OCI-LY3 (cell line): ENCODE data around the gene GCM1.

Source experiments
- EZH2phosphoT487 ChIP-seq: fragments of 200-600 bp; shearing (Covaris generic); IDR thresholded peaks from 2 replicates; pipeline ENCODE4 v1.6.1; 2018; ENCODE audit warnings: antibody characterized with exemption, mixed run types, low read depth
- TF ChIP-seq, protein P1 (sequence below): fragments of 200-600, 300-600 bp; sonication (generic); IDR thresholded peaks from 2 replicates; pipeline ENCODE4 v1.5.1; 2014; ENCODE audit warnings: antibody characterized with exemption, low read length, low read depth

DNA sequence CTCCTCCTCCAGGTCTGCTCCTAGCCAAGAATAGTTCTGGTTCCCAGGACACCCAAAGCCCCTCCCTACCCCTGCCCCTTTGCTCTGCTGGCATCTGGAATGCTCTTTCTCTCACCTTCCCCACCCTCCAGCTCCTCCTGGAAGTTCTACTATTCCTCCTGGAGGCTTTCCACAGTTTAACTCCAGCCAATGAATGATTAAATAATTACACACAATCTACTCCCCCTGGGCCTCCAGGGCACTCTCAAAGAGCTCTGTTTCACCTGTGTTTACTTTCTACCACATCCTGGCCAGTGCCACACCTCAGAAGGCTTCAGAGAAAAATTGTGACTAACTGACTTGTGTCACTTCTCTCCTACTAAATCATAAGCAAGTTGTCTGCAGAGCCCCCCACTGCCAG lies 36.2 kb downstream of the GCM1 start:
- TF ChIP-seq, protein P1, sequence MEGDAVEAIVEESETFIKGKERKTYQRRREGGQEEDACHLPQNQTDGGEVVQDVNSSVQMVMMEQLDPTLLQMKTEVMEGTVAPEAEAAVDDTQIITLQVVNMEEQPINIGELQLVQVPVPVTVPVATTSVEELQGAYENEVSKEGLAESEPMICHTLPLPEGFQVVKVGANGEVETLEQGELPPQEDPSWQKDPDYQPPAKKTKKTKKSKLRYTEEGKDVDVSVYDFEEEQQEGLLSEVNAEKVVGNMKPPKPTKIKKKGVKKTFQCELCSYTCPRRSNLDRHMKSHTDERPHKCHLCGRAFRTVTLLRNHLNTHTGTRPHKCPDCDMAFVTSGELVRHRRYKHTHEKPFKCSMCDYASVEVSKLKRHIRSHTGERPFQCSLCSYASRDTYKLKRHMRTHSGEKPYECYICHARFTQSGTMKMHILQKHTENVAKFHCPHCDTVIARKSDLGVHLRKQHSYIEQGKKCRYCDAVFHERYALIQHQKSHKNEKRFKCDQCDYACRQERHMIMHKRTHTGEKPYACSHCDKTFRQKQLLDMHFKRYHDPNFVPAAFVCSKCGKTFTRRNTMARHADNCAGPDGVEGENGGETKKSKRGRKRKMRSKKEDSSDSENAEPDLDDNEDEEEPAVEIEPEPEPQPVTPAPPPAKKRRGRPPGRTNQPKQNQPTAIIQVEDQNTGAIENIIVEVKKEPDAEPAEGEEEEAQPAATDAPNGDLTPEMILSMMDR = no peak
- no peak for TF ChIP-seq EZH2phosphoT487
